ENCODE results near the gene PTPRT. TPM values are rescaled to one million over a fixed set of nuclear protein-coding genes. Genes with fewer than 3 reads are reported as not detected.

PTPRT gene
- total RNA-seq, 1 experiment from 2014 or later = 0.13 TPM

GRCh38 chr20:43022568-43022967 is 167.1 kb downstream of the PTPRT start:
- no peak overlapping the region for H3K18ac ChIP-seq (ENCODE audit: insufficient read length, low read depth, low read length)
- no peak for TF ChIP-seq CTCF (conservative IDR thresholded peaks at IDR 0.05)

More at GRCh38 chr20:43022568-43022967, 167.1 kb downstream of the PTPRT start:
- Histone ChIP-seq H3K23me2 (ENCODE audit: insufficient read length, low read depth, low read length, poor library complexity, severe bottlenecking) (no peaks in the 10 kb centered on the region), H3K4me2 (ENCODE audit: insufficient read depth, insufficient read length, low read length) (no peak overlapping the region), H4K8ac (replicated peaks; ENCODE audit: insufficient read length, low read depth, low read length) (no peak overlapping the region), H4K91ac (ENCODE audit: insufficient read length, low read depth, low read length) (no peak overlapping the region), H3K14ac (ENCODE audit: insufficient read depth, low read length) (no peak overlapping the region), H2BK120ac (ENCODE audit: low read depth, low read length, poor library complexity, severe bottlenecking) (no peak overlapping the region), H3K23ac (ENCODE audit: insufficient read length, low read depth, low read length) (no peak overlapping the region), H3K27ac (ENCODE audit: insufficient read length, low read depth, low read length) (no peak overlapping the region), H4K20me1 (ENCODE audit: control insufficient read depth, insufficient read depth, insufficient read length) (no peaks in the 10 kb centered on the region), H2BK5ac (ENCODE audit: insufficient read length, low read length) (no peak overlapping the region), H3K9ac (ENCODE audit: extremely low read depth, insufficient read length, low read length) (no peak overlapping the region), H4K5ac (ENCODE audit: insufficient read length, low read depth, low read length) (no peak overlapping the region), H3K9me3 (ENCODE audit: control insufficient read depth, low read depth, low read length) (no peaks in the 10 kb centered on the region), H2AFZ (ENCODE audit: low read length) (no peak overlapping the region), H2BK20ac (ENCODE audit: low read depth, low read length, poor library complexity, severe bottlenecking) (no peak overlapping the region), H2BK12ac (ENCODE audit: insufficient read length, low read depth, low read length) (no peak overlapping the region), H3K4ac (ENCODE audit: low read depth, low read length) (no peak overlapping the region), H2AK5ac (ENCODE audit: insufficient read length, low read length) (no peak overlapping the region), H3K4me1 (ENCODE audit: insufficient read depth, low read length) (no peaks in the 10 kb centered on the region; the same call in 1 of the 2 replicates), H3K27me3 (ENCODE audit: insufficient read depth, low read length) (no peaks in the 10 kb centered on the region), H3K79me2 (ENCODE audit: insufficient read depth, low read length) (no peaks in the 10 kb centered on the region), H3T11ph (ENCODE audit: low read length) (no peak overlapping the region), H2BK15ac (ENCODE audit: low read depth, low read length) (no peak overlapping the region), H3K79me1 (ENCODE audit: insufficient read depth, low read depth, low read length, poor library complexity, severe bottlenecking) (no peaks in the 10 kb centered on the region), H3K56ac (ENCODE audit: insufficient read length, low read depth, low read length) (no peak overlapping the region)
- Mint-ChIP-seq H3K9me3 (no peaks in the 10 kb centered on the region; a peak in 1 of 5 replicates), H3K4me1 (peaks cover 0 to 16% of the 10 kb centered on the region in 2 experiments; a peak in 3 of 4 replicates), H3K27me3 (ENCODE audit: low read depth) (peaks cover 36% of the 10 kb centered on the region), H3K36me3 (ENCODE audit: insufficient read depth in 1 of 3, low read depth in 3 of 3) (no peaks in the 10 kb centered on the region), H3K4me3 (no peak overlapping the region), H3K27ac (no peak overlapping the region)
- WGBS (ENCODE audit: extremely low coverage, insufficient read length, low lambda C conversion rate) = no CpG with 5 or more reads among the region's 1 CpG
- DNase-seq = no peak
